Mesodermal cell (in vitro differentiated cells): Measurements from ENCODE around the gene CYTH4.

ENCODE experiments used
- H3K27ac ChIP-seq: 2 replicates; pipeline ENCODE4 v1.7.0; 2013; ENCODE audit warnings: mild to moderate bottlenecking, low read depth, low read length, moderate library complexity; ENCODE audit not compliant: severe bottlenecking
- H3K36me3 ChIP-seq: 2 replicates; pipeline ENCODE4 v1.7.1; 2013; ENCODE audit warnings: mild to moderate bottlenecking, low read length, moderate library complexity; ENCODE audit not compliant: control insufficient read depth, insufficient read depth
- H3K4me1 ChIP-seq: one replicate; pipeline ENCODE4 v1.7.1; 2013; ENCODE audit warnings: mild to moderate bottlenecking, low read length; ENCODE audit not compliant: insufficient read depth, control insufficient read depth, poor library complexity, severe bottlenecking
- H3K4me3 ChIP-seq: 2 replicates; pipeline ENCODE4 v1.7.0; 2013; ENCODE audit warnings: low read length, control low read depth, mild to moderate bottlenecking; ENCODE audit not compliant: insufficient read depth, poor library complexity, severe bottlenecking; ENCODE audit errors: extremely low read depth
- H3K9me3 ChIP-seq: 2 replicates; pipeline ENCODE4 v1.7.1; 2013; ENCODE audit warnings: mild to moderate bottlenecking, low read length, moderate library complexity; ENCODE audit not compliant: control insufficient read depth
- WGBS, 2 experiments: methylation state at CpG; one replicate each; pipeline ENCODE4 v1.1.5; 2013; ENCODE audit warnings: missing lambda C conversion rate in 2 of 2; ENCODE audit not compliant: insufficient coverage in 2 of 2; 5-methylcytosine and 5-hydroxymethylcytosine counted together

The CYTH4 gene

DNA sequence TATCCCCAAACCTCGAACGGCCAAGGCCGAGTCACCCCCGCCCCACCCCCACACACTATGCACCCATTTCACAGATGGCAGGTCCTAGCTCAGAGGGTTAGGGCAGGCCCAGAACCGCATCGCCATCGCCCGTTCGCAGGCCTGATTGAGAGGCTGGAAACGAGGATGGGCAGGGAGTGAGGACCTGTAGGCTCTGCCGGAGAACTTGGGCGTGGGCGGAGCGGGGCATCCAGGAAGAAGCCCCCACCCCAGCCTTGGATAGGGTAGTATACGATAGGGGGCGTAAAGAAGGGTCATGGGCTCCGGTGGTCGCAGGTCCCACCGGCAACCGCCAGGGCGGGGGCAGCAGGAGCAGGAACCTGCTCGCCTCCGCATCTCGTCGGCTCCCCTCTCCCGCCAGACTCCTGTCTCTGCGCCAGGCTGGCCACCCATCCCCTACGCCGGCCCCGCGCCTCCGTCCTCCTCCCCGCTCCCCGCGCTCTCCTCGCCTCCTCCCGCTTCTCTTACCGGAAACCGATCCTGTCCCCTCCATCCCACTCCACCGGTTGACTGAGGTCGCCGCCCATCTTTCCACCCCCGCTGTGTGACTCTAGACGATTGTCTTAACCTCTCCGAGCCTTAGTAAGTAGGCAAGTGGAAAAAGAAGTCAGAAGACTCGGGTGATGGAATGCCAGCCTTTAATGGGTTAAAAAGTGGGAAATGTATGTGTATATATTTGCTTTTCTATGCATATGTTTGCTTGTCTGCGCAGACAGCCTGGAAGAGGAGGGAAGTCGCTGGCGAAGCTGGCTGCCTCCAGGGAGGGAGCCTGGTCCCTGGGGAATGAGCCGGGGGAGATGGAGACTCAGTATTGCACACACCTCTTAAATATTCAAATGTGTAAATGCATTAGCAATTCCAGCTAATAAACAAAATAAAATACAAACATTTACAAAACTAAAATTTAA, 52.8 kb downstream of the CYTH4 start:
- Histone ChIP-seq H3K4me3 (peak overlapping the region; percentile 16), H3K36me3 (no peaks in the 10 kb centered on the region), H3K4me1 (peaks cover 3% of the 10 kb centered on the region), H3K9me3 (no peaks in the 10 kb centered on the region), H3K27ac (no peak overlapping the region)
- 2 to 3% methylated on average over 26 to 38 of the region's 50 CpGs for WGBS, 2 experiments

DNA sequence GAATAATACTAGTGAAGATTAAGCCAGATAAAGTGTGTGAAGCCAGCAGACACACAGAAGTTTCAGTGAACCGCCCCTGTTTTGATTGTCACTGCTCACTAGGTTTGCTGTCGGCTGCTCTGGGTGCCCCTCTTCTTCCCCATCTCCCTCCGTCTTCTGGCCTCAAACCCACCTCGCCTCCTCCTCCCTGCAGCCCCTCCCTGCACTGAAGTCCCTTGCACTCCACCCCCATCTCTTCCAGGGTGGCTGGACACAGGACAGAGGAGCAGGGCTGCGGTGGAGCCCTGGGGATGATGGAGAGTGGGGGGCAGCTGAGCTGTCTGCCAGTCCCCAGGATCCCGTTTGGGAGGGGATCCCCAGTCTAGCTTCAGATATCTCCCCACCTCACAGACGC, 53.5 kb downstream of the CYTH4 start:
- Histone ChIP-seq H3K4me1 (peaks cover 3% of the 10 kb centered on the region), H3K27ac (no peak overlapping the region), H3K4me3 (no peak overlapping the region), H3K9me3 (no peaks in the 10 kb centered on the region), H3K36me3 (no peaks in the 10 kb centered on the region)
- 7 to 32% methylated on average over 2 to 4 of the region's 7 CpGs for WGBS, 2 experiments

DNA sequence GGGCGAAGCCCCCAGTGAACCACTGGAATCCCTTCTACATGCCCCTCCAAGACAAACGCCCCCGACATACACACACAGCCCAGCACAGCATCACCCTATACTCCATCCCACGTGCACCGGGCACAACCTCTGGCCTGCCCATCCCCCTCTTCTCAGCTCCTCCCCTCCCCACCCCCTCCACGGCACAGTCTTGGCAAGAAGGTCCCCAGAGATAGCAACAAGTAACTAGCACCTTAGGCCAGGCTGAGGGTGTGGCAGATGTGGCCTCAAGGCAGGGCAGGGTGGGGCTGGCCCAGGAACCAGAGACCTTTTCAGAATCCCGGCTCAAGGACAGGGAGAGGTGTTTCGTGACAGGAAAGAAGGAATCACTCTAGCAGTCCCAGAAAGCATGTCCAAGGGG, 54.3 kb downstream of the CYTH4 start:
- no peak overlapping the region for H3K4me3 ChIP-seq
- WGBS, 2 experiments: 71 to 74% methylated on average over 4 to 5 of the region's 8 CpGs
- H3K36me3 ChIP-seq: no peaks in the 10 kb centered on the region
- no peak overlapping the region for H3K27ac ChIP-seq
- H3K9me3 ChIP-seq: no peaks in the 10 kb centered on the region
- H3K4me1 ChIP-seq: peaks cover 3% of the 10 kb centered on the region

DNA sequence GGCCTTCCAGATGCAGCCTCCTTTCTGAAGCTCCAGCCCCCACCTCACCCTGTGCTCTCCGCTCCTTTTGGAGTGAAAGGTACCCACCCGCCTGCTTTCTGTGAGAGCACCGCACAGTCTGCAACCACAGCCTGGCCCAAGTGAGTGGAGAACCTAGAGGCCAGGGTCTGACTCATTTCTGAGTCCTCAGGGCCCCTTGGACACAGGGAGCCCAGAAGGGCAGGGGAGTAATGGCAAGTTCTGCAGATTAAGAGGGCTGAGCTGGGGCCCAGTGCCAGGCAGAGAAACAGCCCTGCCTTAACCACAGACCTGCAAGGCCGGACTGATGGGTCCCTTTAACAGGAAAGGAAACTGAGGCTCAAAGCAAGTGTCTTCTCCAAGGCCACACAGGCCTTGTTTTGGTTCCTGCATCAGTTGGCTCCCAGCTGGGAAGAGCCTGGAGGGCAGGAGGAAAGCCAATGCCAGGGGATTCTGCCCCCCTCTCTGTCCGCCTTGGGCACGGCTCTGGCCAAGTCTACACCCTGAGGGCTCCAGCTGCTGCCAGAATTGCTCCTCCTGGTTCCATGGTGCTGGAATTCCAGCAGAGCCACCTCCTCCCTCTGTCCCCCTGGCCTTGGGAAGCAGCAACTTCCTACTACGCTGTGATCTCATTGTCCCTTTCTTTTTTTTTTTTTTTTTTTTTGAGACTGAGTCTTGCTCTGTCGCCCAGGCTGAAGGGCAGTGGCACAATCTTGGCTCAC, 55.1 kb downstream of the CYTH4 start:
- H3K4me3 ChIP-seq: no peak overlapping the region
- H3K27ac ChIP-seq: no peak overlapping the region
- WGBS, 2 experiments: 92 to 93% methylated on average over 6 to 7 of the region's 8 CpGs
- no peaks in the 10 kb centered on the region for H3K36me3 ChIP-seq
- H3K4me1 ChIP-seq: peaks cover 3% of the 10 kb centered on the region
- no peaks in the 10 kb centered on the region for H3K9me3 ChIP-seq

DNA sequence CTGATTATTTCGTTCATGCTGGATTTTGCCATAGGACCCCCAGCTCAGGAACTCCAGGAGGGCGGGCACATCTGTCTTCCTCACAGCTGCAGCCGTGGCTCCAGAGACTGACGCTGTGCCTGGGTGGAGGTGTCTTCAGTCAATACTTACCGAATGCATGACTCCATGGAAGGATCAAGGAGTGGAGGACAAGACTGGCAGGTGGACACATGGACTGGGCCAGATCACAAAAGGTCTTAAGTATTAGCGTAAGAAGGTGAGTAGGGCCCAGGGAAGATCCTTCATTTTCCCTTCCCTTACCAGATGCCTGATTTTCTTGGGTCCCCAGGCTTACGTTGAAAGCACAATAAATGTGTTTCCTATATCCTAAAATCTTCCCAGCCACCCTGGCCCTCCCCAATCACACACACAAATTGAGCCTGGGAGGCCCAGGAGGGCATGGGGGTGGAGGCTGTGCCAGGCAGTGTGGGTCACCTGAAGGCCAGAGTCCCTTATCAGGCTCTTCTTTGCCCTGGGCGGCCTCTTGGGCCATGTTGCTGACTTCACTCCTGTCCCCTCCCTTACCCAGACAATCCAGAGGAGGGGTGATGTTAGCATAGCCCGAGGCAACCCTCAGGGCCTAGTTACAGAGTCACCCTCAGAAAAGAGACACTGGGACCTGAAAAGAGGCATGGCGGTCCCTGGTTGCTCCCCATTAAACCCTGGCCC, 56.4 kb downstream of the CYTH4 start:
- 93 to 95% methylated on average over 7 to 10 of the region's 10 CpGs for WGBS, 2 experiments
- no peaks in the 10 kb centered on the region for H3K9me3 ChIP-seq
- no peak overlapping the region for H3K27ac ChIP-seq
- no peak overlapping the region for H3K4me3 ChIP-seq
- H3K36me3 ChIP-seq: no peaks in the 10 kb centered on the region
- H3K4me1 ChIP-seq: peaks cover 3% of the 10 kb centered on the region

DNA sequence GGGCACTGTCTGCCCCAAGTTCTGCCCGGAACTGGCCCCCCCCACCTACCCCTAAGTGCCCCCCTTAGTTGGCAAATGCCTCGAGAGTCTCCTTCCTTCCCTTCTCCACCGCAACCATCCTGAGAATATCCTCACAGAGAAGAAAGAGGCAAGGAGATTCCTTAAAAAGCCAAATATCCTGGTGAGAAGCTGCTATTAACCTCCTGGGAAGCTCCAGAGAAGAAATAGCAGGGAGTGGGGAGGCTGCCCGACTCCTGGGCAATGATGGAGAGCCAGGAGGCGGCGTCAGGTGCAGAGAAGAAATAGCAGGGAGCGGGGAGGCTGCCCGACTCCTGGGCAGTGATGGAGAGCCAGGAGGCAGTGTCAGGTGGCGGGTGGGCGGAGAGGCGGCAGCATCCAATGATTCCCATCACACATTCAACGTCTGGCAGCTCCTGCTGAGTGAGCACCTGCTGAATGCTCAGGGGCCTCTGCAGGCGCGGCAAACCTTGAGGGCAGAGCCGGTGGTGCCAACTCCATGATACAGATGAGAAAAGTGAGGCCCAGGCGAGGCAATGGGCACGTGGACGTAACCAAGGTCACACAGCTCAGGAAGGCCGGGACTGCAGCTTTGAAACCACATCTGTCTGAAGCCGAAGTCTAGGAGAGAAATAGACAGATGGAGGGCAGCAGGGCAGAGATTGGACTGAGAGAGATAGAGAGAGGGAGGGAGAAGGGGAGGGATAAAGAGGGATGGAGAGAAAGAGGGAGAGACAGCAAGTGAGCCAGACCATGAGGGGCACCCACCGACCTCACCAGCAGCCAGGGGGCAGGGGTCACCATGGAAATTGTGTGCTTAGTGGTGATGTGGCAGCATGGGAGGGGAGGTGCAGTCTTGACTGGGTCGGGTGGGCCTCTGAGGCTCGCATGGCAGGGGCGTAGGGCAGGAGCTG, 58.3 kb downstream of the CYTH4 start:
- no peak overlapping the region for H3K27ac ChIP-seq
- no peak overlapping the region for H3K4me3 ChIP-seq
- H3K36me3 ChIP-seq: no peaks in the 10 kb centered on the region
- peaks cover 3% of the 10 kb centered on the region for H3K4me1 ChIP-seq
- 43% methylated on average over 15 to 18 of the region's 24 CpGs for WGBS, 2 experiments
- H3K9me3 ChIP-seq: no peaks in the 10 kb centered on the region

DNA sequence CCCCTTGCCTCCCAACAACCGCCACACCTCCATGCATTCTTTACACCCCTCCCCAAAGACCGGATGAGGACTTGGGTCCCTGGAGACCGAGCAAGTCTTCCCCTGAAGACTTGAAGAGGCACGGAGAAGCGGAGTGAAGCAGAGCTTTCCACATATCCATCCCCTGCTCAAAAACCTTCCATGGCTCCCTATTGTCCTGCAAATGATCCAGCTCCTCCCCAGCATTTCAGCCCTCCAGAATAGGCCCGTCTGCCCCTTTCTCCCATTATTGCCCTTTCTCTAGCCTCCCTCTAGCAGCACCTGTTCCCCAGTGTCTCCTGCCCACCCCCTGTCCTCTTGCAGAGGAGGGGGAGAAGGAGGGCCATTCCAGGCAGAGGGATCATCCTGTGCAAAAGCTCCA, 59.8 kb downstream of the CYTH4 start:
- no peaks in the 10 kb centered on the region for H3K36me3 ChIP-seq
- H3K9me3 ChIP-seq: no peaks in the 10 kb centered on the region
- no peaks in the 10 kb centered on the region for H3K4me1 ChIP-seq
- no peak overlapping the region for H3K4me3 ChIP-seq
- WGBS, 2 experiments: 52 to 64% methylated on average over 5 of the region's 6 CpGs
- H3K27ac ChIP-seq: no peak overlapping the region

DNA sequence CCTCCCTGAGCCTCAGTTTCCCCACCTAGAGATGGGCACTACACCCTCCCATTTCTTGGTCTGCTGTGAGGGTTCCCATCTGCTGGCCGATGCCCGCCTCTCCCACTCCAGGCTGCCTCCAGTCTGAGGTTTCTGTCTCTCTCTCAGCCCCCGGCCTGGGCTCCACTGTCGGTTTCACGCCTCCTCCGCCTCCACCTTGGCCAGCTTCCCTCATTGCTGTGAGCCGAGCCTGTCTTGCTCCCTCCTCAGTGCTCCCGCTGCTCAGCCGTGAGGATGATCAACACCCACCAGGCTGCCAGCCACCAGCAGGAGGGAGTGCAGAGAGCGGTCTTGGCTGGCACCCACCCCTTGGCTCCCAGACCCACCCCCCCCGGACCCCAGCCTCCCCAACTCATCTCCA, 61.0 kb downstream of the CYTH4 start:
- Histone ChIP-seq H3K27ac (no peak overlapping the region), H3K4me3 (no peak overlapping the region), H3K4me1 (no peaks in the 10 kb centered on the region), H3K9me3 (no peaks in the 10 kb centered on the region), H3K36me3 (no peaks in the 10 kb centered on the region)
- 73 to 75% methylated on average over 8 to 10 of the region's 11 CpGs for WGBS, 2 experiments

DNA sequence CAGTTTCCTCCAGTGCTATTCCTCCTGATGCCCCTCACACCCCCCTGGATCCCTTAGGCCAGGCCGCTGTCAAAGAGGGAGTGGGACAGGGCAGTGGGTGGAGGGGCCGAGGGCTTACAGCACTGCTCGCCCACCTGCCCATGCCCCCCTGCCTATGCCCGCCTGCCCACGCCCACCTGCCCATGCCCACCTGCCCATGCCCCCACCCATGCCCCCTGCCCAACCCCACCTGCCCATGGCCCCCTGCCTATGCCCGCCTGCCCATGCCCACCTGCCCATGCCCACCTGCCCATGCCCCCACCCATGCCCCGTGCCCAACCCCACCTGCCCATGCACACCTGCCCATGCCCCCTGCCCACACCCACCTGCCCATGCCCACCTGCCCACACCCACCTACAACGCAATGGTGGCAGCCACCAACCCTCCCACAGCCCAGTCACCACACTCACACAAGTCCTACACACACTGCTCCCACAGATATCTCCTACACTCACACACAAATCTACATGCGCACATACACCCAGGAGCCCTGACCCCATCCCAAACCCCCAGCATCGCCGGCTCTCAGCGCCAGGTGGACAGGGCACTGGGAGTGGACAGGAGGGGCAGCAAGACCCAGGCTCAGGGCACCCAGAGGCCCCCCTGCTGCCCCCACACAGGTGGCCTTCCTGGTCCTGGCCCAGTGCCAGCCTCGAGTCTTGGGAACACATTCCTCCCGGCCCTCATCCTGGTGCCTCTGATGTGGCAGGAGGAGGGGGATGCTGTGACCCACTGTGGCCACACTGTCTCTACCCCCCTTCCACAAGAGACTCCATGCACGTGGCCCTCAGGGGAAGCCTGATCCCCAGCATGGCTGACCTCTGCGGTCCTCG, 61.8 kb downstream of the CYTH4 start:
- H3K27ac ChIP-seq: no peak overlapping the region
- no peaks in the 10 kb centered on the region for H3K4me1 ChIP-seq
- WGBS, 2 experiments: 87 to 93% methylated on average over 3 to 9 of the region's 17 CpGs
- no peaks in the 10 kb centered on the region for H3K9me3 ChIP-seq
- H3K4me3 ChIP-seq: no peak overlapping the region
- no peaks in the 10 kb centered on the region for H3K36me3 ChIP-seq
